SH-SY5Y (cell line): ENCODE measurements around the gene MLIP.

ENCODE experiments used
- GATA2 ChIP-seq: IDR thresholded peaks from 2 replicates; pipeline ENCODE4 v1.6.1; 2011; ENCODE audit warnings: mild to moderate bottlenecking, low read depth, low read length
- GATA3 ChIP-seq: IDR thresholded peaks from 2 replicates; pipeline ENCODE4 v1.6.1; 2011; ENCODE audit warnings: low read depth, mild to moderate bottlenecking, low read length, moderate library complexity

- TF ChIP-seq GATA3, result no peak
- TF ChIP-seq GATA2, result no peak
These were observed 204.4 kb downstream of the MLIP start for GRCh38 chr6:54315656-54316055.
